T follicular helper cell (primary cell): ENCODE results near the gene PARD3.
"Not testable (repeated sequence)": the region's sequence is repeated elsewhere in the genome, so short reads cannot be mapped to it uniquely, and the experiment has no call there.

ENCODE experiments used
- DNase-seq: peaks from one replicate; pipeline ENCODE4 v3.0.0-alpha.2; 2020; ENCODE audit warnings: low read depth

Gene PARD3

GRCh38 chr10:34464000-34464399, 351.1 kb downstream of the PARD3 start:
- no peak for DNase-seq

GRCh38 chr10:34462993-34463392, 352.1 kb downstream of the PARD3 start:
- no peak for DNase-seq

GRCh38 chr10:34462056-34462455, 353.0 kb downstream of the PARD3 start:
- DNase-seq, result no peak

- no peak for DNase-seq
Measured at GRCh38 chr10:34454590-34455261, 360.4 kb downstream of the PARD3 start.

GRCh38 chr10:34449836-34450235, 365.3 kb downstream of the PARD3 start:
- DNase-seq, result no peak

GRCh38 chr10:34446049-34446448, 369.0 kb downstream of the PARD3 start:
- no peak for DNase-seq

GRCh38 chr10:34444223-34445183, 370.6 kb downstream of the PARD3 start:
- DNase-seq, result no peak

GRCh38 chr10:34439386-34439785, 375.7 kb downstream of the PARD3 start:
- DNase-seq, result not testable (repeated sequence)

- DNase-seq, result no peak
Measured at GRCh38 chr10:34438741-34439140, 376.4 kb downstream of the PARD3 start.

GRCh38 chr10:34437906-34438305, 377.2 kb downstream of the PARD3 start:
- no peak for DNase-seq

GRCh38 chr10:34434119-34434594, 380.9 kb downstream of the PARD3 start:
- DNase-seq, result no peak

- DNase-seq, result no peak
Measured at GRCh38 chr10:34433241-34434076, 381.6 kb downstream of the PARD3 start.

- DNase-seq, result no peak
Measured at GRCh38 chr10:34432589-34432988, 382.5 kb downstream of the PARD3 start.

- DNase-seq, result no peak
Measured at GRCh38 chr10:34430685-34431084, 384.4 kb downstream of the PARD3 start.

GRCh38 chr10:34428501-34428900, 386.6 kb downstream of the PARD3 start:
- no peak for DNase-seq

- no peak for DNase-seq
Measured at GRCh38 chr10:34427911-34428216, 387.2 kb downstream of the PARD3 start.

- not testable (repeated sequence) for DNase-seq
Measured at GRCh38 chr10:34427158-34427910, 387.8 kb downstream of the PARD3 start.

GRCh38 chr10:34426538-34427157, 388.4 kb downstream of the PARD3 start:
- DNase-seq, result not testable (repeated sequence)

- DNase-seq, result no peak
Measured at GRCh38 chr10:34426041-34426440, 389.1 kb downstream of the PARD3 start.

- no peak for DNase-seq
Measured at GRCh38 chr10:34423673-34424625, 391.1 kb downstream of the PARD3 start.
